ENCODE measurements around the gene TPK1.

GRCh38 chr7:144516729-144517525 lies 318.9 kb downstream of the TPK1 start:
- TF ChIP-seq POLR2A (IDR thresholded peaks at IDR 0.05) = no peak
- no peak for TF ChIP-seq CTCF (IDR thresholded peaks at IDR 0.05)
- no peak for TF ChIP-seq POLR2AphosphoS5 (IDR thresholded peaks at IDR 0.05)
- no peak for TF ChIP-seq EP300 (IDR thresholded peaks at IDR 0.05)
